ENCODE data around the gene MED22.
"Not testable (repeated sequence)": the region's sequence is repeated elsewhere in the genome, so short reads cannot be mapped to it uniquely, and the experiment has no call there.

DNA sequence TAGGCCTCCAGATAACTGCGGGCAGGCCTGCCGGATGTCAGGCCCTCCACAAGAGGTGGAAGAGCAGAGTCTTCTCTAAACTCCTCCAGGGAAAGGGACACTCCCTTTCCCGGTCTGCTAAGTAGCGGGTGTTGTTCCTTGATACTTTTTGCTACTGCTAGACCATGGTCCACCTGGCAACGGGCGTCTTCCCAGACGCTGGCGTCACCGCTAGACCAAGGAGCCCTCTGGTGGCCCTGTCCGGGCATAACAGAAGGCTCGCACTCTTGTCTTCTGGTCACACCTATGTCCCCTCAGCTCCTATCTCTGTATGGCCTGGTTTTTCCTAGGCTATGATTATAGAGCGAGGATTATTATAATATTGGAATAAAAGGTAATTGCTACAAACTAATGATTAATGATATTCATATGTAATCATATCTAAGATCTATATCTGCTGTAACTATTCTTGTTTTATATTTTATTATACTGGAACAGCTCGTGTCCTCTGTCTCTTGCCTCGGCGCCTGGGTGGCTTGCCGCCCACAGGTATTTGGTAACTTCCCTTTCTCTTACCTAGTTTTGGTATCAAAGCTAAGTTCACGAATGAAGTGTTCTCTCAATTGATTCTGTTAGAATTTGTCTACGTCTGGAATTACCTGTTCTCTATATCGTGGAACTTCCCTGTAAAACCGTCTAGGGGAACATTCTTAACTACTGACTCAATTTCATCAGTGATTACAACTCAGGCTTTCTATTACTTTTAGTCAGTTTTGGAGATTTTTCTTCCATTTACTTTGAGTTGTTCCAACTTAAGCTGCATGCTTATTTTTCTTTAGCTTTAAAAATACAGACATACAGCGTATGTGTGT is 18.4 kb downstream of the MED22 start:
- TF ChIP-seq POLR2AphosphoS5, POLR2A, TAF1, SPI1 (IDR thresholded peaks at IDR 0.05; ENCODE audit: low read depth, low read length): not testable (repeated sequence)

Measured in GM12891 (cell line).